ENCODE data around the gene ZNF444.
"Not testable (repeated sequence)": the region's sequence is repeated elsewhere in the genome, so short reads cannot be mapped to it uniquely, and the experiment has no call there.

The ZNF444 gene

GRCh38 chr19:56140583-56141416 lies at the start of gene ZNF444:
TSS of gene ZNF444 (plus strand) at chr19:56141287. CDS start at chr19:56146912, 5,625 bp downstream.
- peak; percentile 100 for DNase-seq (ENCODE audit: low read depth, low spot score)

- no peak for DNase-seq (ENCODE audit: low read depth, low spot score)
Measured at GRCh38 chr19:56091751-56092546, 49.1 kb upstream of the ZNF444 start.

- DNase-seq (ENCODE audit: low read depth, low spot score): no peak
Measured at GRCh38 chr19:56092685-56093631, 48.1 kb upstream of the ZNF444 start.

GRCh38 chr19:56094449-56094848 lies 46.6 kb upstream of the ZNF444 start:
- DNase-seq (ENCODE audit: low read depth, low spot score): no peak

GRCh38 chr19:56096665-56097064 lies 44.4 kb upstream of the ZNF444 start:
- DNase-seq (ENCODE audit: low read depth, low spot score): no peak

- DNase-seq (ENCODE audit: low read depth, low spot score): no peak
Measured at GRCh38 chr19:56097306-56097705, 43.8 kb upstream of the ZNF444 start.

- DNase-seq (ENCODE audit: low read depth, low spot score): no peak
Measured at GRCh38 chr19:56097776-56098175, 43.3 kb upstream of the ZNF444 start.

GRCh38 chr19:56098237-56098636 lies 42.9 kb upstream of the ZNF444 start:
- DNase-seq (ENCODE audit: low read depth, low spot score): not testable (repeated sequence)

- no peak for DNase-seq (ENCODE audit: low read depth, low spot score)
Measured at GRCh38 chr19:56098731-56099568, 42.1 kb upstream of the ZNF444 start.

- no peak for DNase-seq (ENCODE audit: low read depth, low spot score)
Measured at GRCh38 chr19:56099638-56100539, 41.2 kb upstream of the ZNF444 start.

GRCh38 chr19:56101095-56101494 lies 40.0 kb upstream of the ZNF444 start:
- no peak for DNase-seq (ENCODE audit: low read depth, low spot score)

GRCh38 chr19:56101746-56102535 lies 39.1 kb upstream of the ZNF444 start:
- DNase-seq (ENCODE audit: low read depth, low spot score): no peak

GRCh38 chr19:56103027-56103614 lies 38.0 kb upstream of the ZNF444 start:
- DNase-seq (ENCODE audit: low read depth, low spot score): no peak

- no peak for DNase-seq (ENCODE audit: low read depth, low spot score)
Measured at GRCh38 chr19:56104423-56104822, 36.7 kb upstream of the ZNF444 start.

- no peak for DNase-seq (ENCODE audit: low read depth, low spot score)
Measured at GRCh38 chr19:56105090-56105701, 35.9 kb upstream of the ZNF444 start.

GRCh38 chr19:56105831-56106396 lies 35.2 kb upstream of the ZNF444 start:
- DNase-seq (ENCODE audit: low read depth, low spot score): not testable (repeated sequence)

GRCh38 chr19:56106397-56106849 lies 34.7 kb upstream of the ZNF444 start:
- DNase-seq (ENCODE audit: low read depth, low spot score): no peak

GRCh38 chr19:56106993-56107392 lies 34.1 kb upstream of the ZNF444 start:
- DNase-seq (ENCODE audit: low read depth, low spot score): no peak
